Retinal pigment epithelial cell (primary cell): ENCODE measurements around the gene PAF1.

Source experiments
- DNase-seq: peaks from one replicate; pipeline ENCODE4 v3.0.0-alpha.2; 2010; ENCODE audit warnings: low read depth
- H3K4me3 ChIP-seq: 2 replicates; pipeline ENCODE4 v1.5.1; 2011; ENCODE audit warnings: mild to moderate bottlenecking, low read length, control low read depth, moderate library complexity
- TF ChIP-seq, protein P1 (sequence below): conservative IDR thresholded peaks from 2 replicates; pipeline ENCODE4 v1.5.1; 2011; ENCODE audit warnings: low read depth, low read length, control low read depth, inconsistent platforms

PAF1 gene

DNA sequence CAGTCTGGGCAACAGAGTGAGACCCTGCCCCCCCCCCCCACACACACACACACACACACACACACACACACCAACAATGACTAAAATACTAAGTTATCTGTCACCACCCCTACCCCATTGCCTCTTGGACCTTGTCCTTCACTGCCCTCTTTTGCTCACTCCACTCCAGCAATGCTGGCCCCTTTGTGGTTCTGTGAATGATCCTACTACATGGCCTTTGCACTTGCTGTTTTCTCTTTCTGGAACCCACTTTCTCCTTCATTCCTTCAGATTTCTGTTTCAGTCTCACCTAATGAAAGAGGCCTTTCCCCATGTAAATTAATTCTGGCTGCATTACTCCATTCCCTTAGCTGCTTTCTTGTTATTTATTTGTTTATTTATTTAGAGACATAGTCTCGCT, 51.2 kb downstream of the PAF1 start:
- H3K4me3 ChIP-seq: no peak overlapping the region
- no peak for DNase-seq
- TF ChIP-seq, protein P1, sequence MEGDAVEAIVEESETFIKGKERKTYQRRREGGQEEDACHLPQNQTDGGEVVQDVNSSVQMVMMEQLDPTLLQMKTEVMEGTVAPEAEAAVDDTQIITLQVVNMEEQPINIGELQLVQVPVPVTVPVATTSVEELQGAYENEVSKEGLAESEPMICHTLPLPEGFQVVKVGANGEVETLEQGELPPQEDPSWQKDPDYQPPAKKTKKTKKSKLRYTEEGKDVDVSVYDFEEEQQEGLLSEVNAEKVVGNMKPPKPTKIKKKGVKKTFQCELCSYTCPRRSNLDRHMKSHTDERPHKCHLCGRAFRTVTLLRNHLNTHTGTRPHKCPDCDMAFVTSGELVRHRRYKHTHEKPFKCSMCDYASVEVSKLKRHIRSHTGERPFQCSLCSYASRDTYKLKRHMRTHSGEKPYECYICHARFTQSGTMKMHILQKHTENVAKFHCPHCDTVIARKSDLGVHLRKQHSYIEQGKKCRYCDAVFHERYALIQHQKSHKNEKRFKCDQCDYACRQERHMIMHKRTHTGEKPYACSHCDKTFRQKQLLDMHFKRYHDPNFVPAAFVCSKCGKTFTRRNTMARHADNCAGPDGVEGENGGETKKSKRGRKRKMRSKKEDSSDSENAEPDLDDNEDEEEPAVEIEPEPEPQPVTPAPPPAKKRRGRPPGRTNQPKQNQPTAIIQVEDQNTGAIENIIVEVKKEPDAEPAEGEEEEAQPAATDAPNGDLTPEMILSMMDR: no peak

- no peak overlapping the region for H3K4me3 ChIP-seq
- TF ChIP-seq, protein P1: no peak
- no peak for DNase-seq
These were observed 54.4 kb downstream of the PAF1 start for GRCh38 chr19:39336483-39336882.
